ENCODE data around the gene TAB2. TPM values are rescaled to one million over a fixed set of nuclear protein-coding genes. Genes with fewer than 3 reads are reported as not detected.

Gene TAB2
- total and polyA plus RNA-seq, 2 experiments from 2014 or later, result 19.8 to 59.2 TPM

DNA sequence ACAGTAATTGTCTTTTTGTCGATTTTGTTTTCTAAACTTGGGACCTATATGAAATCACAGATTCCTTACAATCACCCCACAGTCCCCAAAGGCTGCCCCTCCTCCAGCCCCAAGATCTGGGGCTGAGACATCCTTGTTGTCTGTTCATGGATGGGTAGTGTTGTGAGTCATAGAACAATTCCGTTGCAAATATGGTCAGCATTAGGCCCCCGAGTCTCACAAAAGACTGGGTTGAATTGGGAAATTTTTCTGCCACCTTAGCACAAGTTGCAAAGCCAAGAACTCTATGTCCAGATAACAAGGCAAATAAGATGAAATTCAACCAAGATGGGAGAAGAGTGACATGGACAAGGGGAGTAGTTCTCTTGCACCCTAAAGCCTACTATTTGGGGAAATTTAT, 10.5 kb upstream of the TAB2 start:
- no peak overlapping the region for H3K27ac ChIP-seq (ENCODE audit: low read depth)

More for the DNA sequence above, 10.5 kb upstream of the TAB2 start:
- Histone ChIP-seq H3K27me3 (ENCODE audit: insufficient read depth) (no peaks in the 10 kb centered on the region), H3F3A (replicated peaks; ENCODE audit: low read depth) (no peaks in the 10 kb centered on the region), H4K20me1 (replicated peaks; ENCODE audit: insufficient read depth) (no peaks in the 10 kb centered on the region), H3K9me2 (ENCODE audit: insufficient read depth) (no peaks in the 10 kb centered on the region), H3K4me1 (ENCODE audit: insufficient read depth) (peaks cover 10% of the 10 kb centered on the region), H3K4me3 (no peak overlapping the region), H3K4me2 (no peak overlapping the region), H3K36me3 (ENCODE audit: insufficient read depth) (no peaks in the 10 kb centered on the region), H2AFZ (peak overlapping the region; percentile 72; the same call in 1 of the 2 replicates), H3K79me2 (replicated peaks; ENCODE audit: insufficient read depth) (no peaks in the 10 kb centered on the region)
- H3K27ac Mint-ChIP-seq, result no peak overlapping the region; the same call in 1 of the 2 replicates
- DNase-seq (ENCODE audit: low spot score), result no peak
- H3K36me3 Mint-ChIP-seq (ENCODE audit: low read depth), result no peaks in the 10 kb centered on the region
- H3K4me3 Mint-ChIP-seq, result no peak overlapping the region
- no peak for ATAC-seq
- peaks cover 11% of the 10 kb centered on the region for H3K4me1 Mint-ChIP-seq
- no peaks in the 10 kb centered on the region; the same call in 2 of the 3 replicates for H3K9me3 Mint-ChIP-seq
- H3K27me3 Mint-ChIP-seq (ENCODE audit: insufficient read depth, low read depth, poor library complexity), result peaks cover 2% of the 10 kb centered on the region
- no peak for TF ChIP-seq JUNB (IDR thresholded peaks at IDR 0.05; ENCODE audit: unreplicated experiment)
- no peak for TF ChIP-seq EZH2phosphoT487 (IDR thresholded peaks at IDR 0.05; ENCODE audit: unreplicated experiment)
- no peak for TF ChIP-seq ZNF331 (CRISPR knock-in tag; IDR thresholded peaks at IDR 0.05; ENCODE audit: low read depth)
- TF ChIP-seq, protein P1, sequence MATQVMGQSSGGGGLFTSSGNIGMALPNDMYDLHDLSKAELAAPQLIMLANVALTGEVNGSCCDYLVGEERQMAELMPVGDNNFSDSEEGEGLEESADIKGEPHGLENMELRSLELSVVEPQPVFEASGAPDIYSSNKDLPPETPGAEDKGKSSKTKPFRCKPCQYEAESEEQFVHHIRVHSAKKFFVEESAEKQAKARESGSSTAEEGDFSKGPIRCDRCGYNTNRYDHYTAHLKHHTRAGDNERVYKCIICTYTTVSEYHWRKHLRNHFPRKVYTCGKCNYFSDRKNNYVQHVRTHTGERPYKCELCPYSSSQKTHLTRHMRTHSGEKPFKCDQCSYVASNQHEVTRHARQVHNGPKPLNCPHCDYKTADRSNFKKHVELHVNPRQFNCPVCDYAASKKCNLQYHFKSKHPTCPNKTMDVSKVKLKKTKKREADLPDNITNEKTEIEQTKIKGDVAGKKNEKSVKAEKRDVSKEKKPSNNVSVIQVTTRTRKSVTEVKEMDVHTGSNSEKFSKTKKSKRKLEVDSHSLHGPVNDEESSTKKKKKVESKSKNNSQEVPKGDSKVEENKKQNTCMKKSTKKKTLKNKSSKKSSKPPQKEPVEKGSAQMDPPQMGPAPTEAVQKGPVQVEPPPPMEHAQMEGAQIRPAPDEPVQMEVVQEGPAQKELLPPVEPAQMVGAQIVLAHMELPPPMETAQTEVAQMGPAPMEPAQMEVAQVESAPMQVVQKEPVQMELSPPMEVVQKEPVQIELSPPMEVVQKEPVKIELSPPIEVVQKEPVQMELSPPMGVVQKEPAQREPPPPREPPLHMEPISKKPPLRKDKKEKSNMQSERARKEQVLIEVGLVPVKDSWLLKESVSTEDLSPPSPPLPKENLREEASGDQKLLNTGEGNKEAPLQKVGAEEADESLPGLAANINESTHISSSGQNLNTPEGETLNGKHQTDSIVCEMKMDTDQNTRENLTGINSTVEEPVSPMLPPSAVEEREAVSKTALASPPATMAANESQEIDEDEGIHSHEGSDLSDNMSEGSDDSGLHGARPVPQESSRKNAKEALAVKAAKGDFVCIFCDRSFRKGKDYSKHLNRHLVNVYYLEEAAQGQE (IDR thresholded peaks at IDR 0.05; ENCODE audit: unreplicated experiment), result no peak
- TF ChIP-seq STAT1 (IDR thresholded peaks at IDR 0.05; ENCODE audit: unreplicated experiment), result no peak
- TF ChIP-seq, protein P2, sequence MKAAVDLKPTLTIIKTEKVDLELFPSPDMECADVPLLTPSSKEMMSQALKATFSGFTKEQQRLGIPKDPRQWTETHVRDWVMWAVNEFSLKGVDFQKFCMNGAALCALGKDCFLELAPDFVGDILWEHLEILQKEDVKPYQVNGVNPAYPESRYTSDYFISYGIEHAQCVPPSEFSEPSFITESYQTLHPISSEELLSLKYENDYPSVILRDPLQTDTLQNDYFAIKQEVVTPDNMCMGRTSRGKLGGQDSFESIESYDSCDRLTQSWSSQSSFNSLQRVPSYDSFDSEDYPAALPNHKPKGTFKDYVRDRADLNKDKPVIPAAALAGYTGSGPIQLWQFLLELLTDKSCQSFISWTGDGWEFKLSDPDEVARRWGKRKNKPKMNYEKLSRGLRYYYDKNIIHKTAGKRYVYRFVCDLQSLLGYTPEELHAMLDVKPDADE (IDR thresholded peaks at IDR 0.05), result no peak
- TF ChIP-seq ZNF114 (CRISPR knock-in tag; IDR thresholded peaks at IDR 0.05), result no peak
- no peak for TF ChIP-seq POLR2AphosphoS5 (IDR thresholded peaks at IDR 0.05; ENCODE audit: low read depth)
- TF ChIP-seq EZH2 (IDR thresholded peaks at IDR 0.05; ENCODE audit: low read depth, unreplicated experiment), result no peak
- TF ChIP-seq, protein P3, sequence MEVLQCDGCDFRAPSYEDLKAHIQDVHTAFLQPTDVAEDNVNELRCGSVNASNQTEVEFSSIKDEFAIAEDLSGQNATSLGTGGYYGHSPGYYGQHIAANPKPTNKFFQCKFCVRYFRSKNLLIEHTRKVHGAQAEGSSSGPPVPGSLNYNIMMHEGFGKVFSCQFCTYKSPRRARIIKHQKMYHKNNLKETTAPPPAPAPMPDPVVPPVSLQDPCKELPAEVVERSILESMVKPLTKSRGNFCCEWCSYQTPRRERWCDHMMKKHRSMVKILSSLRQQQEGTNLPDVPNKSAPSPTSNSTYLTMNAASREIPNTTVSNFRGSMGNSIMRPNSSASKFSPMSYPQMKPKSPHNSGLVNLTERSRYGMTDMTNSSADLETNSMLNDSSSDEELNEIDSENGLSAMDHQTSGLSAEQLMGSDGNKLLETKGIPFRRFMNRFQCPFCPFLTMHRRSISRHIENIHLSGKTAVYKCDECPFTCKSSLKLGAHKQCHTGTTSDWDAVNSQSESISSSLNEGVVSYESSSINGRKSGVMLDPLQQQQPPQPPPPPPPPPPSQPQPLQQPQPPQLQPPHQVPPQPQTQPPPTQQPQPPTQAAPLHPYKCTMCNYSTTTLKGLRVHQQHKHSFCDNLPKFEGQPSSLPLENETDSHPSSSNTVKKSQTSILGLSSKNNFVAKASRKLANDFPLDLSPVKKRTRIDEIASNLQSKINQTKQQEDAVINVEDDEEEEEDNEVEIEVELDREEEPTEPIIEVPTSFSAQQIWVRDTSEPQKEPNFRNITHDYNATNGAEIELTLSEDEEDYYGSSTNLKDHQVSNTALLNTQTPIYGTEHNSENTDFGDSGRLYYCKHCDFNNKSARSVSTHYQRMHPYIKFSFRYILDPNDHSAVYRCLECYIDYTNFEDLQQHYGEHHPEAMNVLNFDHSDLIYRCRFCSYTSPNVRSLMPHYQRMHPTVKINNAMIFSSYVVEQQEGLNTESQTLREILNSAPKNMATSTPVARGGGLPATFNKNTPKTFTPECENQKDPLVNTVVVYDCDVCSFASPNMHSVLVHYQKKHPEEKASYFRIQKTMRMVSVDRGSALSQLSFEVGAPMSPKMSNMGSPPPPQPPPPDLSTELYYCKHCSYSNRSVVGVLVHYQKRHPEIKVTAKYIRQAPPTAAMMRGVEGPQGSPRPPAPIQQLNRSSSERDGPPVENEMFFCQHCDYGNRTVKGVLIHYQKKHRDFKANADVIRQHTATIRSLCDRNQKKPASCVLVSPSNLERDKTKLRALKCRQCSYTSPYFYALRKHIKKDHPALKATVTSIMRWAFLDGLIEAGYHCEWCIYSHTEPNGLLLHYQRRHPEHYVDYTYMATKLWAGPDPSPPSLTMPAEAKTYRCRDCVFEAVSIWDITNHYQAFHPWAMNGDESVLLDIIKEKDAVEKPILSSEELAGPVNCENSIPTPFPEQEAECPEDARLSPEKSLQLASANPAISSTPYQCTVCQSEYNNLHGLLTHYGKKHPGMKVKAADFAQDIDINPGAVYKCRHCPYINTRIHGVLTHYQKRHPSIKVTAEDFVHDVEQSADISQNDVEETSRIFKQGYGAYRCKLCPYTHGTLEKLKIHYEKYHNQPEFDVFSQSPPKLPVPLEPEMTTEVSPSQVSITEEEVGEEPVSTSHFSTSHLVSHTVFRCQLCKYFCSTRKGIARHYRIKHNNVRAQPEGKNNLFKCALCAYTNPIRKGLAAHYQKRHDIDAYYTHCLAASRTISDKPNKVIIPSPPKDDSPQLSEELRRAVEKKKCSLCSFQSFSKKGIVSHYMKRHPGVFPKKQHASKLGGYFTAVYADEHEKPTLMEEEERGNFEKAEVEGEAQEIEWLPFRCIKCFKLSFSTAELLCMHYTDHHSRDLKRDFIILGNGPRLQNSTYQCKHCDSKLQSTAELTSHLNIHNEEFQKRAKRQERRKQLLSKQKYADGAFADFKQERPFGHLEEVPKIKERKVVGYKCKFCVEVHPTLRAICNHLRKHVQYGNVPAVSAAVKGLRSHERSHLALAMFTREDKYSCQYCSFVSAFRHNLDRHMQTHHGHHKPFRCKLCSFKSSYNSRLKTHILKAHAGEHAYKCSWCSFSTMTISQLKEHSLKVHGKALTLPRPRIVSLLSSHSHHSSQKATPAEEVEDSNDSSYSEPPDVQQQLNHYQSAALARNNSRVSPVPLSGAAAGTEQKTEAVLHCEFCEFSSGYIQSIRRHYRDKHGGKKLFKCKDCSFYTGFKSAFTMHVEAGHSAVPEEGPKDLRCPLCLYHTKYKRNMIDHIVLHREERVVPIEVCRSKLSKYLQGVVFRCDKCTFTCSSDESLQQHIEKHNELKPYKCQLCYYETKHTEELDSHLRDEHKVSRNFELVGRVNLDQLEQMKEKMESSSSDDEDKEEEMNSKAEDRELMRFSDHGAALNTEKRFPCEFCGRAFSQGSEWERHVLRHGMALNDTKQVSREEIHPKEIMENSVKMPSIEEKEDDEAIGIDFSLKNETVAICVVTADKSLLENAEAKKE (CRISPR knock-in tag; IDR thresholded peaks at IDR 0.05), result no peak
- no peak for TF ChIP-seq CREB1 (CRISPR knock-in tag; IDR thresholded peaks at IDR 0.05; ENCODE audit: low read depth)
- TF ChIP-seq, protein P4, sequence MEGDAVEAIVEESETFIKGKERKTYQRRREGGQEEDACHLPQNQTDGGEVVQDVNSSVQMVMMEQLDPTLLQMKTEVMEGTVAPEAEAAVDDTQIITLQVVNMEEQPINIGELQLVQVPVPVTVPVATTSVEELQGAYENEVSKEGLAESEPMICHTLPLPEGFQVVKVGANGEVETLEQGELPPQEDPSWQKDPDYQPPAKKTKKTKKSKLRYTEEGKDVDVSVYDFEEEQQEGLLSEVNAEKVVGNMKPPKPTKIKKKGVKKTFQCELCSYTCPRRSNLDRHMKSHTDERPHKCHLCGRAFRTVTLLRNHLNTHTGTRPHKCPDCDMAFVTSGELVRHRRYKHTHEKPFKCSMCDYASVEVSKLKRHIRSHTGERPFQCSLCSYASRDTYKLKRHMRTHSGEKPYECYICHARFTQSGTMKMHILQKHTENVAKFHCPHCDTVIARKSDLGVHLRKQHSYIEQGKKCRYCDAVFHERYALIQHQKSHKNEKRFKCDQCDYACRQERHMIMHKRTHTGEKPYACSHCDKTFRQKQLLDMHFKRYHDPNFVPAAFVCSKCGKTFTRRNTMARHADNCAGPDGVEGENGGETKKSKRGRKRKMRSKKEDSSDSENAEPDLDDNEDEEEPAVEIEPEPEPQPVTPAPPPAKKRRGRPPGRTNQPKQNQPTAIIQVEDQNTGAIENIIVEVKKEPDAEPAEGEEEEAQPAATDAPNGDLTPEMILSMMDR (conservative IDR thresholded peaks at IDR 0.05; ENCODE audit: low read depth in 2 of 2), result no peak
- no peak for TF ChIP-seq NANOG (IDR thresholded peaks at IDR 0.05; ENCODE audit: borderline replicate concordance)
